ENCODE measurements around the gene TRAF3IP1.

DNA sequence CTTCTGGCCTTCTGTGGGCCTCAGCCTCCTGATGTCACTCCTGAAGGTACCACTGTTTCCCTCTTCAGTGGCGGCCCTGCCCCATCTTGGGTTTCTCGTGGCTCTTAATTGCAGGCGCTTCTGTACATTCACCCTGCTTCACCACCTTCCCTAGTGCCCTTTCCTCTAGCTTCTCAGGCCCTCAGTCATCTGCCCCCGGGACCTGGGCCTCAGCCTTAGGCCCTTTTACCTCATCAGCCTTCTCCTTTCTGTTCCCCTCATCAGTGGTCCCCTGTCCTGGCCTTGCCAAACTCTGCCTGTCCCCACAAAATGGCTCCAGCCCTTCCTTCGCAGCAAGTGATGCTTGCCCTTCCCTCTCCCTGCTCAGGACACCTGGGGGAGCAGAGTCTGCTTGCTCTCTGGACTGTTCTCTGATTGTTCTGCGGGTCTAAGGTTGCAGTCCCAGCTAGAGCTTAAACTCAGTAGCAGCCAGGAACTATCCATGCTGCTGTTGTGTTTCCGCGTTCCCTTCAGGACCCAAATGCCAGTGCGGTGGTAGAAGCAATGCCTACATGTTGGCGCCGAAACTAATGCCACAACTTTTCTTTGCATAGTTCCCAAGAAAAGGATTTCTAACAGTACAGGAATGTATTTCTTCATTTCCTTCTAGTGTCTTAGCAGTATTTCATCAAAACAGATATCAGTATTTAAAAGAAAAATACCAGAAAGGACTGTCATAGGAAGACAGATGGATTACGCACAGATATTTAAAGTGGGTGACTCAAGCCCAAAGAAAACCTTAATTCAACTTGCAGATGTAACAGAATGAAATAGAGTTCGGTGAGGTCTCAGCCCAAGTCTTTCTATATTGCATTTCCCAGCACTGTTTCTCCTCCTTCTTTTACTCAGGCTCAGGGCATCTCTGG, 113.9 kb downstream of the TRAF3IP1 start:
- TF ChIP-seq, protein P1, sequence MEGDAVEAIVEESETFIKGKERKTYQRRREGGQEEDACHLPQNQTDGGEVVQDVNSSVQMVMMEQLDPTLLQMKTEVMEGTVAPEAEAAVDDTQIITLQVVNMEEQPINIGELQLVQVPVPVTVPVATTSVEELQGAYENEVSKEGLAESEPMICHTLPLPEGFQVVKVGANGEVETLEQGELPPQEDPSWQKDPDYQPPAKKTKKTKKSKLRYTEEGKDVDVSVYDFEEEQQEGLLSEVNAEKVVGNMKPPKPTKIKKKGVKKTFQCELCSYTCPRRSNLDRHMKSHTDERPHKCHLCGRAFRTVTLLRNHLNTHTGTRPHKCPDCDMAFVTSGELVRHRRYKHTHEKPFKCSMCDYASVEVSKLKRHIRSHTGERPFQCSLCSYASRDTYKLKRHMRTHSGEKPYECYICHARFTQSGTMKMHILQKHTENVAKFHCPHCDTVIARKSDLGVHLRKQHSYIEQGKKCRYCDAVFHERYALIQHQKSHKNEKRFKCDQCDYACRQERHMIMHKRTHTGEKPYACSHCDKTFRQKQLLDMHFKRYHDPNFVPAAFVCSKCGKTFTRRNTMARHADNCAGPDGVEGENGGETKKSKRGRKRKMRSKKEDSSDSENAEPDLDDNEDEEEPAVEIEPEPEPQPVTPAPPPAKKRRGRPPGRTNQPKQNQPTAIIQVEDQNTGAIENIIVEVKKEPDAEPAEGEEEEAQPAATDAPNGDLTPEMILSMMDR (IDR thresholded peaks at IDR 0.05) = no peak
- TF ChIP-seq POLR2A (IDR thresholded peaks at IDR 0.05) = no peak
